Common myeloid progenitor, CD34-positive (primary cell): ENCODE measurements around the gene ATXN1.
A peak's percentile ranks its signal among the peaks of the same experiment; 100 is the strongest.

Source experiments
- CTCF ChIA-PET: fragments of 350-600 bp; sonication (Branson Sonifier 250); formaldehyde crosslinking; loops from one replicate; lab custom pipeline; 2021; ENCODE audit warnings: antibody characterized with exemption; lab: Charles Lee
- POLR2A ChIA-PET: fragments of 350-600 bp; sonication (Branson Sonifier 250); formaldehyde crosslinking; loops from one replicate; lab custom pipeline; 2021; ENCODE audit warnings: antibody characterized with exemption; lab: Charles Lee
- DNase-seq, 3 donors: peaks; one replicate each; pipeline versions ENCODE4 v3.0.0 to v3.0.0-alpha.2; 2013
- H3K27ac ChIP-seq, 2 experiments: 1 replicate in 1 of 2; 2 replicates in 1 of 2; pipeline ENCODE4 v1.7.0; 2013; ENCODE audit warnings: inconsistent platforms in 2 of 2, low read length in 2 of 2, mild to moderate bottlenecking in 2 of 2, low read depth in 1 of 2, moderate library complexity in 1 of 2; ENCODE audit not compliant: severe bottlenecking in 2 of 2, insufficient read depth in 1 of 2, poor library complexity in 1 of 2
- H3K27me3 ChIP-seq, 5 experiments: replicated peaks in 2 of 5; 1 replicate in 3 of 5; 2 replicates in 2 of 5; pipeline versions ENCODE4 v1.6.1 to v1.7.0; 2013; ENCODE audit warnings: low read length in 4 of 5, mild to moderate bottlenecking in 2 of 5, moderate library complexity in 2 of 5, inconsistent platforms in 1 of 5; ENCODE audit not compliant: insufficient read depth in 5 of 5, control insufficient read depth in 4 of 5
- H3K36me3 ChIP-seq, 4 experiments: 1 replicate in 2 of 4; 2 replicates in 2 of 4; pipeline versions ENCODE4 v1.6.1 to v1.7.0; 2013; ENCODE audit warnings: low read length in 3 of 4, control low read depth in 1 of 4, mild to moderate bottlenecking in 1 of 4; ENCODE audit not compliant: control insufficient read depth in 4 of 4, insufficient read depth in 4 of 4
- H3K4me1 ChIP-seq, 4 experiments: 1 replicate in 3 of 4; 2 replicates in 1 of 4; pipeline versions ENCODE4 v1.6.1 to v1.7.1; 2013; ENCODE audit warnings: low read length in 3 of 4, mild to moderate bottlenecking in 3 of 4, control low read depth in 1 of 4, inconsistent platforms in 1 of 4, moderate library complexity in 1 of 4; ENCODE audit not compliant: control insufficient read depth in 4 of 4, insufficient read depth in 4 of 4; ENCODE audit errors: control extremely low read depth in 1 of 4
- H3K4me3 ChIP-seq, 7 experiments: 1 replicate in 4 of 7; 2 replicates in 3 of 7; pipeline versions ENCODE4 v1.5.1 to v1.7.0; 2013; ENCODE audit warnings: mild to moderate bottlenecking in 7 of 7, low read length in 6 of 7, moderate library complexity in 6 of 7, inconsistent platforms in 2 of 7, low read depth in 2 of 7, control low read depth in 1 of 7; ENCODE audit not compliant: insufficient read depth in 4 of 7, control insufficient read depth in 1 of 7; ENCODE audit errors: extremely low read depth in 1 of 7
- H3K9me3 ChIP-seq, 5 experiments: 1 replicate in 4 of 5; 2 replicates in 1 of 5; pipeline versions ENCODE4 v1.6.1 to v1.7.1; 2013; ENCODE audit warnings: low read length in 4 of 5, mild to moderate bottlenecking in 2 of 5, inconsistent platforms in 1 of 5, low read depth in 1 of 5, moderate library complexity in 1 of 5; ENCODE audit not compliant: control insufficient read depth in 4 of 5, insufficient read depth in 2 of 5; ENCODE audit errors: control extremely low read depth in 1 of 5
- WGBS: methylation state at CpG from one replicate; pipeline ENCODE4 v1.1.5; 2013; ENCODE audit not compliant: insufficient coverage; 5-methylcytosine and 5-hydroxymethylcytosine counted together

ATXN1 gene

DNA sequence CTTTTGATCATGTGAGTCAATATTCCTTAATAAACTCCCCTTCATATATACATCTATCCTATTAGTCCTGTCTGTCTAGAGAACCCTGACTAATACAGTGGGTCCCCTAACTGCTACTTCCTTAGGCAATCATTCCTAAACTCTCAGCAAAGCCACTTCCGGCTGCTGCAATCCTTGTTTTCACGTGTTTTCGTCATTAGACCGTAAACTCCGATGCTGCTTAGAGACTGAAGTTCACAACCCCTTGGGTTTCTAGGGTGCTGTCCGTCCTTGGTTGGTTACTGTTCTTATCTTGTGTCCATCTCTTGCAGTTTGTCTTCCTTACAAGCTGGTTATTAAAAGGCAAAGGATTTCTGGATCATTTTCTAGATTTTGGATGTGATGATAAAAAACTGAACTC, 416.5 kb downstream of the ATXN1 start:
- POLR2A ChIA-PET: interaction anchor here (0.8 kb wide), 1 partner anchor 69 kb away, joined by 3 read pairs; no protein-coding TSS in a partner anchor
- no peaks in the 10 kb centered on the region for H3K36me3 ChIP-seq
- no peak overlapping the region for H3K4me3 ChIP-seq
- 100% methylated on average over 6 of the region's 6 CpGs for WGBS
- H3K9me3 ChIP-seq: no peaks in the 10 kb centered on the region
- no peak for DNase-seq
- CTCF ChIA-PET: interaction anchor here (3.3 kb wide), 1 partner anchor 12 kb away, joined by 16 read pairs; no protein-coding TSS in a partner anchor
- no peaks in the 10 kb centered on the region for H3K27me3 ChIP-seq
- H3K27ac ChIP-seq: no peak overlapping the region
- peaks cover 0 to 10% (median 4%) of the 10 kb centered on the region in 4 experiments for H3K4me1 ChIP-seq

DNA sequence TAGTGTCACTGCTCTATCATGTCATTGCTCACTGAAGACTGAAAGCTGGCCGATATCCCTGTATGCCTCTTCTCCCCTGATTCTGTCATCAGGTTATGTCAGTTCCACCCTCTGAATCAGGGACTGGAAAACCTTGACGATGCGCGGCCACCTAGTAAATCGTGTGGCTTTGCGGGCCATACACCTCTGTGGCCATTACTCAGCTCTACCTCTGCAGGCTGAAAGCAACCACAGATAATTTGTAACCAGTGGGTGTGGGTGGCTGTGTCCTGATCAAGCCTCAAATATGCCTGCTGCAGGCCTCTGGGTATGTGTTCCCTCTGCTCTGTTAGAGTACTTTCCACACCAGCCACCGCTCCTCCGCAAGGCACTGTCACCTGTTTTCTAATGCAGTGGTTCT, 417.7 kb downstream of the ATXN1 start:
- H3K9me3 ChIP-seq: no peaks in the 10 kb centered on the region
- H3K27ac ChIP-seq: no peak overlapping the region
- no peak for DNase-seq
- POLR2A ChIA-PET: no interaction called here
- peaks cover 0 to 10% (median 4%) of the 10 kb centered on the region in 4 experiments for H3K4me1 ChIP-seq
- H3K36me3 ChIP-seq: no peaks in the 10 kb centered on the region
- CTCF ChIA-PET: interaction anchor here (1.4 to 3.3 kb wide), 2 partner anchors 11 kb away, joined by 5 to 16 read pairs; no protein-coding TSS in a partner anchor
- H3K27me3 ChIP-seq: no peaks in the 10 kb centered on the region
- H3K4me3 ChIP-seq: no peak overlapping the region
- 100% methylated on average over 3 of the region's 8 CpGs for WGBS

DNA sequence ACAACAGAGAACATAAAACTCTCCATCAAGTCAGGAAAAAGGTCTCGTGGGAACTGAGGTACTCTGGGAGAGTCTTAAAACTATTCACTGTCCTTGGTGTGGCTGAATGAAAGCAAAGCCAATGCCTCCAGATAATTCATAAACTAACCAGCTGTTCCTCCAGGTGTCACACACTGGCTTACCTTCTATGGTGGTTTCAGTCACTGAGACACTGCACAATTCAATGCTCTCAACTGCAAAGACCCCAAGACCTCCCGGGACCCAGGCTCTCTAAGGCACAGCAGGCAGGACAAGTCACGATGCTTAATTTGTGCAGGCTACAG, 422.0 kb downstream of the ATXN1 start:
- WGBS: 95% methylated on average over 2 of the region's 3 CpGs
- Histone ChIP-seq H3K9me3 (no peaks in the 10 kb centered on the region), H3K4me1 (peaks cover 0 to 10% (median 4%) of the 10 kb centered on the region in 4 experiments), H3K27me3 (no peaks in the 10 kb centered on the region), H3K4me3 (no peak overlapping the region), H3K36me3 (no peaks in the 10 kb centered on the region), H3K27ac (no peak overlapping the region)
- ChIA-PET POLR2A (no interaction called here), CTCF (interaction anchor here (0.9 to 1.3 kb wide), 3 partner anchors 22 to 431 kb away, joined by 3 to 4 read pairs (median 3); no protein-coding TSS in a partner anchor)
- no peak for DNase-seq

- no peaks in the 10 kb centered on the region for H3K36me3 ChIP-seq
- H3K4me1 ChIP-seq: peaks cover 0 to 10% (median 4%) of the 10 kb centered on the region in 4 experiments
- no peaks in the 10 kb centered on the region for H3K27me3 ChIP-seq
- no peak overlapping the region for H3K27ac ChIP-seq
- no peaks in the 10 kb centered on the region for H3K9me3 ChIP-seq
- WGBS: 98% methylated on average over 5 of the region's 10 CpGs
- DNase-seq: peak in 2 of 3 donors; percentile 33 to 47
- CTCF ChIA-PET: interaction anchor here (0.9 to 1.3 kb wide), 3 partner anchors 21 to 420 kb away, joined by 3 to 4 read pairs (median 4); no protein-coding TSS in a partner anchor
- H3K4me3 ChIP-seq: no peak overlapping the region
- POLR2A ChIA-PET: no interaction called here
Observed at GRCh38 chr6:16338577-16339264, 422.5 kb downstream of the ATXN1 start.

DNA sequence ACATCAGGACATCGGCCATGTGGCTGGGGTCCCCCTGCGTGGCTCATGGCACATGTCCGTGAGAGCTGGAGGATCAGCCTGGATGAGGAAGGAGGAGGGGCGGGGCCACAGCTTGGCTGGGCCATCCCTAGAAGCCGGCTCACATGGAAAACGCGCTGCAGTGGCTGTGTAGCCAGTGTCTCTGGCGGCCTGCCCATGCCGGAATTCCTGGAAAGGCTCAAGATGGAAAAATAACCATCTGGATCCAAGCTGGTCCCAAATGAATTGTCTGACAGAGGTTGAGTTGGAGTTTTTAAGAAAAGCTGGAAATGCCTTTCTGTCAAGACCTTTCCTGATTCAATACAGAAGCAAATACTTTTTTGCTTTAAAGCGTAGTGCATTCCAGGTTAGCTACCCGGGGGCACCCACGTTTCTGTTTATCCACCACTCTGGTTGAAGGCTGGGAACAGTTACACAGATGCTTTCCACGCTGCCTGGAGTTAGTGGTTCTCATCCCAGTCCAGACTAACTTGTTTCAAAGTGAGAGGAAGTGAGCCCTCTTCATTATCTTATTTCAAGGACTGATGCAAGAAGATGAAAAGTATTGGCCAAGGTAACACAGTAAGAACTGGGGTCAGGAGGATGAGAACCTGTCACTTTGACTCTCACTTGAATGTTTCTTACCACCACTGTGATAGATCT, 423.8 kb downstream of the ATXN1 start:
- 95% methylated on average over 13 of the region's 13 CpGs for WGBS
- Histone ChIP-seq H3K27ac (no peak overlapping the region), H3K4me3 (no peak overlapping the region), H3K4me1 (peaks cover 0 to 8% (median 4%) of the 10 kb centered on the region in 4 experiments), H3K27me3 (no peaks in the 10 kb centered on the region), H3K9me3 (no peaks in the 10 kb centered on the region), H3K36me3 (no peaks in the 10 kb centered on the region)
- POLR2A ChIA-PET: no interaction called here
- DNase-seq: no peak
- CTCF ChIA-PET: interaction anchor here (0.8 to 1.3 kb wide), 3 partner anchors 16 to 22 kb away, joined by 3 read pairs; no protein-coding TSS in a partner anchor

GRCh38 chr6:16336911-16337294, 424.4 kb downstream of the ATXN1 start:
- ChIA-PET POLR2A (no interaction called here), CTCF (interaction anchor here (0.6 to 1.3 kb wide), 5 partner anchors 14 to 72 kb away, joined by 3 to 6 read pairs (median 3); no protein-coding TSS in a partner anchor)
- DNase-seq: no peak
- H3K27me3 ChIP-seq: no peaks in the 10 kb centered on the region
- no peak overlapping the region for H3K4me3 ChIP-seq
- no peak overlapping the region for H3K27ac ChIP-seq
- whole genome bisulfite sequencing: 94% methylated on average over 5 of the region's 6 CpGs
- no peaks in the 10 kb centered on the region for H3K9me3 ChIP-seq
- no peaks in the 10 kb centered on the region for H3K36me3 ChIP-seq
- peaks cover 0 to 8% (median 4%) of the 10 kb centered on the region in 4 experiments for H3K4me1 ChIP-seq
